A204.1 (cell line): ENCODE data around the gene ELFN1.

ENCODE experiments used
- FAIRE-seq: peaks from 2 replicates; lab custom pipeline; 2012; peaks lifted over from hg19 to GRCh38; lab: Jason Lieb, UNC

Gene ELFN1

GRCh38 chr7:1669954-1670893 lies at the start of gene ELFN1:
TSS of gene ELFN1 (plus strand) at chr7:1670277. CDS start at chr7:1744597, 74,320 bp downstream.
- no peak for FAIRE-seq

GRCh38 chr7:1620835-1621234 lies 49.2 kb upstream of the ELFN1 start:
- no peak for FAIRE-seq

DNA sequence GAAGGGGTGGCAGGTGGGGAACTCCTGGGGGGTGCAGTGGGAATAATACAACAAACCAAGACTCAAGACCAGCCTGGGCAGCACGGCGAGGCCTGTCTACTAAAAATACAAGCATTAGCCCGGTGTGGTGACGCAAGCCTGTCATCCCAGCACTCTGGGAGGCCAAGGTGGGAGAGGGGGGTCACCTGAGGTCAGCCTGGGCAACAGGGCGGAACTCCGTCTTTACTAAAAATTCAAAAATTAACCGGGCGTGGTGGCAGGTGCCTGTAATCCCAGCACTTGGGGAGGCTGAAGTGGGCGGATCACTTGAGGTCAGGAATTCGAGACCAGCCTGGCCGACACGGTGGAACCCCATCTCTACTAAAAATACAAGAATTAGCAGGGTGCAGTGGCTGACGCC lies 48.4 kb upstream of the ELFN1 start:
- no peak for FAIRE-seq

- no peak for FAIRE-seq
Measured at GRCh38 chr7:1622441-1622840, 47.6 kb upstream of the ELFN1 start.

DNA sequence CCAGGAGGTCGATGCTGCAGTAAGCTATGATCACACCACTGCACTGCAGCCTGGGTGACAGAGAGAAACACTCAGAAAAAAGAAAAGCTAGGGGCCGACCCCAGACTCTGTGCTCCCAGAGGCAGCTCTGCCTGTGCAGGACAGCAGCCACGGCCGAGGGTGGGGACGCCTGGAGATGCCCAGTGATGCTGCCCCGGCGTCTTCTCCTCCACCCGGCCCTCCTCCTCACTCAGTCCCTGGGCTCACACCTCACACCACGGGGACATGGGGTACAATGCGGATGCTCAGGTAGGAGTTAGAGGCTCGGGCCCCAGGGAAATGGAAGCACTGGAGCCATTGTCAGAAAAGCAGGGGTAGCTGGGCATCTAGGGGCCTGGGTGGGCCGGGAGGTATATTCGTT lies 46.3 kb upstream of the ELFN1 start:
- FAIRE-seq: no peak

- FAIRE-seq: no peak
Measured at GRCh38 chr7:1624999-1625927, 44.8 kb upstream of the ELFN1 start.

DNA sequence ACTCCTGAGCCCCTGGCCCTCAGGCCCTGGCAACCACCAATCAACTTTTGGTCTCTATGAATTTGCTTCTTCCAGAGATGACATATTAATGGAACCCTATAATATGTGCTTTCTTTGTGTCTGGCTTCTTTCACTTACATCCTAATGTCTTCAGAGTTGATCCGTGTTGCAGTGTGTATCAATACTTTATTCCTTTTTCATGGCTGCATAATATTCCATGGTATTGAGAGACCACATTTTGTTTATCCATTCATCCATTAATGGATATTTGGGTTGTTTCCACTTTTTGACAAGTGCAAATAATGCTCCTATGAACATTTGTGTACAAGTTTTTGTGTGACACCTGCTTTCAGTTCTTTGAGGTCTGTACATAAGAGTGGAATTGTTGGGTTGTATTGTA lies 43.3 kb upstream of the ELFN1 start:
- no peak for FAIRE-seq

DNA sequence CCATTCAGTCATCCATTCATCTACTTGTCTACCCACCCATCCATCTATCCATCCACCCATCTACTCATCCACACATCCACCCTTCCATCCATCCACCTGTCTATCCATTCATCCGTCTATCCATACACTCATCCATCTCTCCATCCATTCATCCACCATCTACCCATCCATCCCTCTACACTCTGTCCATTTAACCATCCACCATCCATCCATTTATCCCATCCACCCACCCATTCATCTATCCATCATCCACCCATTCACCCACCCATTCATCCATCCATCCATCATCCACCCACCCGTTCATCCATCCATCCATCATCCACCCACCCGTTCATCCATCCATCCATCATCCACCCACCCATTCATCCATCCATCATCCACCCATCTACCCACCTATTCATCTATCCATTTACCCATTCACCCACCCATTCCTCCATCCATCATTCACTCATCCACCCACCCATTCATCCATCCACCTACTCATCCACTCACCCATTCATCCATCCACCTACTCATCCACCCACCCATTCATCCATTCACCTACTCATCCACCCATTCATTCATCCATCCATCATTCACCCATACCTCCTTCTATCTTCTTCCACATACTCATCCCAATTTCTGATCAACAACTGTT lies 39.3 kb upstream of the ELFN1 start:
- FAIRE-seq: no peak

DNA sequence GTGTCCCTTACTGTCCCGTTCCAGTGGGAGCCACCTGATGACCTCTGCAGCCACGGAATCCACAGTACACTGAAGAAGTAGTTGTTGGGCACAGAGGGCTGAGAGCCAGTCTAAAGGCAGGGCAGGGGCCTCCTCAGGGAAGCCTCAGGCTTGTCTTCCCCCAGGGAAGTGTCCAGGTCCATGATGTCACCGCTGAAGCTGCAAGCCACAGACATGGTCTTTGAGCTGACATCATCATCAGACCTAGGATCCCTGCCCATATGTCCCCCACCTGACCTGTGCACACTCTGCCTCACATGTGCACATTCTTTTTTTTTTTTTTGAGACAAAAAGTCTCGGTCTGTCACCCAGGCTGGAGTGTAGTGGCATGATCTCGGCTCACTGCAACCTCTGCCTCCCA lies 38.4 kb upstream of the ELFN1 start:
- FAIRE-seq: no peak

GRCh38 chr7:1632506-1632905 lies 37.6 kb upstream of the ELFN1 start:
- FAIRE-seq: no peak

- FAIRE-seq: no peak
Measured at GRCh38 chr7:1632916-1633785, 36.9 kb upstream of the ELFN1 start.

- no peak for FAIRE-seq
Measured at GRCh38 chr7:1635401-1635800, 34.7 kb upstream of the ELFN1 start.

- FAIRE-seq: no peak
Measured at GRCh38 chr7:1637155-1637554, 32.9 kb upstream of the ELFN1 start.

- FAIRE-seq: no peak
Measured at GRCh38 chr7:1638215-1638661, 31.8 kb upstream of the ELFN1 start.

GRCh38 chr7:1639071-1639470 lies 31.0 kb upstream of the ELFN1 start:
- no peak for FAIRE-seq

DNA sequence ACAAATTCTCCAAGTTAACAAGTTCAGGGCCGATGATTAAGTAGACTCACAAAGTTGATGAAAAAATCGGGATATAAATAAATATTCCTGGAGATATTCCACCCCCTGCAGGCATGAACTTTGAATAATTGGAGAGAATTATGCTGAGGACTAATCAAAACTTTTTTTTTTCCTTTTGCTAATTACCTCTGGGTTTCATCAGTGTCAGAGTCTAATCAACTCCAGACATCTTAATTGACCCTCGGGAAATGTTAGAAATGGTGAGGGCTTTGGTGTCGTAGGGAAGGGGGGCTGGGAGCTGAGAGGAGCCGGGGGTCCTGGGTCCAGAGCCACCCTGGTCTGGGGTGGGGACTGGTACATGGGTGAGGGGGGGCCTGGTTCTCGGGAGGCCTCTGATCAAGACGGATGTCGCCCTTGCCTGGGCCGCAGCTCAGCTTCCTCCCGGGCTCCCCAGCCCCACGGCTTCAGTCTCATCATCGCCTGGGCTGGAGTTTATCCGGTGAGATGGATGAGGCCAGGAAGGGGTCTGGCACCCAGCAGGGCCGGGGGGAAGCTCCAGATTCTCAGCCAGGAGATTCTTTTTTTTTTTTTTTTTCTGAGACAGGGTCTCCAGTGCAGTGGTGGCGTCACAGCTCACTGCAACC lies 30.4 kb upstream of the ELFN1 start:
- FAIRE-seq: no peak

GRCh38 chr7:1640376-1641172 lies 29.5 kb upstream of the ELFN1 start:
- no peak for FAIRE-seq

DNA sequence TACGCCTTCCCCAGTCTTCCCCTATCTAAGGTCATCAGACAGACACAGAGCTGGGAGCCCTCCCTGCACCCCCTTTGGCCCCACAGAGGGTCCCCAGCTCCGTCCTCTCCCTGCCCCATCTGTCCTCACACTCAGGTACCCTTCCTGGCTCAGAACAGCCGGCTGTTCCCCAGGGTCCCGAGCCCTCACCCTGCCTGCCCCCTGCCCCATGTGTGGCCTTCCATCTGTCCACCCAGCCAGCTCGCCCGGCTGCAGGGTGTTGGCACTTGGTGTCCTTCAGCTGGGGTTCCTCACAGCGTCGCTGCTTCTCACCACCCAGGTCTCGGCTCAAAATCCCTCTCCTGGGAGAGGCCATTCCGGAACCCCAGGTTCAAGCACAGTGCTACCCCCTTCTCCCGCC lies 28.9 kb upstream of the ELFN1 start:
- no peak for FAIRE-seq

GRCh38 chr7:1641661-1642260 lies 28.3 kb upstream of the ELFN1 start:
- FAIRE-seq: no peak

- FAIRE-seq: no peak
Measured at GRCh38 chr7:1642291-1642731, 27.8 kb upstream of the ELFN1 start.
